Measurements from ENCODE around the gene GPC6. TPM values are rescaled to one million over a fixed set of nuclear protein-coding genes. Genes with fewer than 3 reads are reported as not detected.
A peak's percentile ranks its signal among the peaks of the same experiment; 100 is the strongest.

The GPC6 gene
- polyA plus RNA-seq, 1 of the 3 experiments (the other 2 are of a cell fraction): 6.7 TPM

DNA sequence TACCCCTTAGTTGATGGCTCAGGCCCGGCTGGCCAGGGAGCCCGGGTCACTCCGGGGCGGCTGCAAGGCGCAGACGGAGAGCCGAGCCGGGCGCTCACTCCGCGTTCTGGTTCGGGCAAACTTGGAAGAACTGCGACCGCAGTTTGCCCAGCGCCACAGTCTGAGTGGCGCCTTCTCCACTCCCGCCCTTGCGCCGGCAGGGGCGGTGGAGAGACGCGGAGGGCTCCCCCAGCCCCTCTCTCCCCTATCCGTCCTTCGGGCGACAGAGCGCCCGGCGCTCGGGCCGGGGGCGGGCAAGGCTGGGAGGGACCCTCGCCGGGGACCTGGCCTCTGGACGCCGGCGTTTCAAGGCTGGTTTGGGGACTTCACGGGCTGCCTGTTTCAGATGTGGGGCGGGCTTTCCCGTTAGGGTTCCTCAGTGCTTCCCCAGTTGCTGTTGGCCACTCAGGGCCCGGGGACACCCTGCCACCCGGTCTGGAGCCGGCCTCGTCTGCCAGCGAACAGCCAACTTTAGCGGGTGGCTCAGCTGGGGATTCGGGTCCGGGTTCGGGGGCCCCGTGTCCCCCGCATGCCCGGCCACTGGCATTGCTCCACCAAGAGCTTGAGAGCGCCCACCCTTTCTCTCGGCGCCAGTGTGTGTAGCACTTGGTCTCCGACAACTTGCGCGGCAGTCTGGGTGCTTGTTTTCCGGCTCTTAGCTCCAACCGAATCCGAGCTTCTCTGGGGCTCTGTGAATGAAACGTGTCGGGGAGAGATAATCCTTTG lies 1.5 kb downstream of the GPC6 start (continued):
- no peak for TF ChIP-seq FOXJ3 (CRISPR knock-in tag; IDR thresholded peaks at IDR 0.05)
- TF ChIP-seq NRF1 (IDR thresholded peaks at IDR 0.05; ENCODE audit: low read depth, low read length): 0 out of 2 replicates have a peak, but pooled peaks have one; percentile 4
- TF ChIP-seq, protein P1, sequence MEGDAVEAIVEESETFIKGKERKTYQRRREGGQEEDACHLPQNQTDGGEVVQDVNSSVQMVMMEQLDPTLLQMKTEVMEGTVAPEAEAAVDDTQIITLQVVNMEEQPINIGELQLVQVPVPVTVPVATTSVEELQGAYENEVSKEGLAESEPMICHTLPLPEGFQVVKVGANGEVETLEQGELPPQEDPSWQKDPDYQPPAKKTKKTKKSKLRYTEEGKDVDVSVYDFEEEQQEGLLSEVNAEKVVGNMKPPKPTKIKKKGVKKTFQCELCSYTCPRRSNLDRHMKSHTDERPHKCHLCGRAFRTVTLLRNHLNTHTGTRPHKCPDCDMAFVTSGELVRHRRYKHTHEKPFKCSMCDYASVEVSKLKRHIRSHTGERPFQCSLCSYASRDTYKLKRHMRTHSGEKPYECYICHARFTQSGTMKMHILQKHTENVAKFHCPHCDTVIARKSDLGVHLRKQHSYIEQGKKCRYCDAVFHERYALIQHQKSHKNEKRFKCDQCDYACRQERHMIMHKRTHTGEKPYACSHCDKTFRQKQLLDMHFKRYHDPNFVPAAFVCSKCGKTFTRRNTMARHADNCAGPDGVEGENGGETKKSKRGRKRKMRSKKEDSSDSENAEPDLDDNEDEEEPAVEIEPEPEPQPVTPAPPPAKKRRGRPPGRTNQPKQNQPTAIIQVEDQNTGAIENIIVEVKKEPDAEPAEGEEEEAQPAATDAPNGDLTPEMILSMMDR (IDR thresholded peaks at IDR 0.05): peak; percentile 59
- TF ChIP-seq, protein P2, sequence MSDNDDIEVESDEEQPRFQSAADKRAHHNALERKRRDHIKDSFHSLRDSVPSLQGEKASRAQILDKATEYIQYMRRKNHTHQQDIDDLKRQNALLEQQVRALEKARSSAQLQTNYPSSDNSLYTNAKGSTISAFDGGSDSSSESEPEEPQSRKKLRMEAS (IDR thresholded peaks at IDR 0.05; ENCODE audit: low read depth): peak; percentile 63; the same call in 1 of the 2 replicates
- TF ChIP-seq MXI1 (IDR thresholded peaks at IDR 0.05; ENCODE audit: low read depth, low read length): no peak
- peak; percentile 18; the same call in 1 of the 2 replicates for TF ChIP-seq NFIC (IDR thresholded peaks at IDR 0.05; ENCODE audit: borderline replicate concordance)
- TF ChIP-seq FOSL2 (IDR thresholded peaks at IDR 0.05; ENCODE audit: borderline replicate concordance, low read depth): no peak
- TF ChIP-seq CHD2 (IDR thresholded peaks at IDR 0.05; ENCODE audit: low read length, partially characterized antibody): no peak
- no peak for TF ChIP-seq GABPA (IDR thresholded peaks at IDR 0.05; ENCODE audit: low read depth)
- TF ChIP-seq TEAD4 (IDR thresholded peaks at IDR 0.05; ENCODE audit: borderline replicate concordance, insufficient read depth): no peak
- TF ChIP-seq RXRA (IDR thresholded peaks at IDR 0.05; ENCODE audit: borderline replicate concordance, low read depth): no peak; the same call in 1 of the 2 replicates

DNA sequence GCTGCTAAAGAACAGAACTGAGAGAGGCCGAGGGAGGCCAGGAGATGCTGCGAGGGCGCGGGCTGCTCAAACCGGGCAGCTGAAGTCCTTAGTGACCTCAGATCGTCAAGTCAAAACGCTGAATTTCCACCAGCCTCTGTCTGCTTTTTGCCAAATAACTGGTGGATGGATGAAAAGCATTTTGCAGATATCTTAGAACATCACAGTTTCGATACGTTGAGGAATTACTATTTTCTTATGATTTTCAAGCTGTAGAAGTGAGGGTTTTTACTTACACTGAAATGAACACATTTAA lies 2.0 kb downstream of the GPC6 start:
- H3K36me3 ChIP-seq (replicated peaks in 1 of 2; ENCODE audit: control insufficient read depth in 1 of 2, insufficient read depth in 2 of 2, low read length in 1 of 2): no peaks in the 10 kb centered on the region
- H3K9ac ChIP-seq: peak overlapping the region; percentile 87
- ChIA-PET POLR2A (interaction anchor here (0.8 to 1.4 kb wide), 4 partner anchors 21 to 1133 kb away, joined by 3 to 4 read pairs (median 3); no protein-coding TSS in a partner anchor), CTCF (interaction anchor here (0.7 to 2.0 kb wide), 14 partner anchors 10 to 1133 kb away, joined by 3 to 7 read pairs (median 3); no protein-coding TSS in a partner anchor)
- no peak for DNase-seq
- no peaks in the 10 kb centered on the region for H3K9me2 ChIP-seq
- peaks cover 28% of the 10 kb centered on the region for H3K79me2 ChIP-seq (ENCODE audit: insufficient read depth)
- peak overlapping the region; percentile 81 to 98 for H3K27ac ChIP-seq (ENCODE audit: low read depth in 2 of 2, low read length in 1 of 2)
- no peaks in the 10 kb centered on the region for H3K9me3 ChIP-seq
- 0% methylated on average over 9 of the region's 9 CpGs for WGBS (ENCODE audit: low lambda C conversion rate)
- peaks cover 10 to 16% of the 10 kb centered on the region in 2 experiments; a peak in 3 of 4 replicates for H3K4me1 ChIP-seq (ENCODE audit: control insufficient read depth in 1 of 2, insufficient read depth in 2 of 2, low read depth in 1 of 2, low read length in 1 of 2)
- peak overlapping the region; percentile 93 to 97 for H3K4me3 ChIP-seq (ENCODE audit: low read depth in 2 of 2, low read length in 1 of 2)
- peak overlapping the region; percentile 95 for H2AFZ ChIP-seq (ENCODE audit: low read depth)
- H4K20me1 ChIP-seq (ENCODE audit: insufficient read depth): no peaks in the 10 kb centered on the region
- H3K4me2 ChIP-seq: peak overlapping the region; percentile 88
- peaks cover 5% of the 10 kb centered on the region for H3F3A ChIP-seq (replicated peaks; ENCODE audit: insufficient read depth)
- H3K27me3 ChIP-seq (ENCODE audit: insufficient read depth): no peaks in the 10 kb centered on the region
- TF ChIP-seq EP300 (IDR thresholded peaks at IDR 0.05; ENCODE audit: borderline replicate concordance in 1 of 2, low read depth in 1 of 2, low read length in 1 of 2): no peak
- TF ChIP-seq, protein P3, sequence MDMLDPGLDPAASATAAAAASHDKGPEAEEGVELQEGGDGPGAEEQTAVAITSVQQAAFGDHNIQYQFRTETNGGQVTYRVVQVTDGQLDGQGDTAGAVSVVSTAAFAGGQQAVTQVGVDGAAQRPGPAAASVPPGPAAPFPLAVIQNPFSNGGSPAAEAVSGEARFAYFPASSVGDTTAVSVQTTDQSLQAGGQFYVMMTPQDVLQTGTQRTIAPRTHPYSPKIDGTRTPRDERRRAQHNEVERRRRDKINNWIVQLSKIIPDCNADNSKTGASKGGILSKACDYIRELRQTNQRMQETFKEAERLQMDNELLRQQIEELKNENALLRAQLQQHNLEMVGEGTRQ (IDR thresholded peaks at IDR 0.05; ENCODE audit: borderline replicate concordance, low read depth, low read length): no peak
- TF ChIP-seq, protein P4, sequence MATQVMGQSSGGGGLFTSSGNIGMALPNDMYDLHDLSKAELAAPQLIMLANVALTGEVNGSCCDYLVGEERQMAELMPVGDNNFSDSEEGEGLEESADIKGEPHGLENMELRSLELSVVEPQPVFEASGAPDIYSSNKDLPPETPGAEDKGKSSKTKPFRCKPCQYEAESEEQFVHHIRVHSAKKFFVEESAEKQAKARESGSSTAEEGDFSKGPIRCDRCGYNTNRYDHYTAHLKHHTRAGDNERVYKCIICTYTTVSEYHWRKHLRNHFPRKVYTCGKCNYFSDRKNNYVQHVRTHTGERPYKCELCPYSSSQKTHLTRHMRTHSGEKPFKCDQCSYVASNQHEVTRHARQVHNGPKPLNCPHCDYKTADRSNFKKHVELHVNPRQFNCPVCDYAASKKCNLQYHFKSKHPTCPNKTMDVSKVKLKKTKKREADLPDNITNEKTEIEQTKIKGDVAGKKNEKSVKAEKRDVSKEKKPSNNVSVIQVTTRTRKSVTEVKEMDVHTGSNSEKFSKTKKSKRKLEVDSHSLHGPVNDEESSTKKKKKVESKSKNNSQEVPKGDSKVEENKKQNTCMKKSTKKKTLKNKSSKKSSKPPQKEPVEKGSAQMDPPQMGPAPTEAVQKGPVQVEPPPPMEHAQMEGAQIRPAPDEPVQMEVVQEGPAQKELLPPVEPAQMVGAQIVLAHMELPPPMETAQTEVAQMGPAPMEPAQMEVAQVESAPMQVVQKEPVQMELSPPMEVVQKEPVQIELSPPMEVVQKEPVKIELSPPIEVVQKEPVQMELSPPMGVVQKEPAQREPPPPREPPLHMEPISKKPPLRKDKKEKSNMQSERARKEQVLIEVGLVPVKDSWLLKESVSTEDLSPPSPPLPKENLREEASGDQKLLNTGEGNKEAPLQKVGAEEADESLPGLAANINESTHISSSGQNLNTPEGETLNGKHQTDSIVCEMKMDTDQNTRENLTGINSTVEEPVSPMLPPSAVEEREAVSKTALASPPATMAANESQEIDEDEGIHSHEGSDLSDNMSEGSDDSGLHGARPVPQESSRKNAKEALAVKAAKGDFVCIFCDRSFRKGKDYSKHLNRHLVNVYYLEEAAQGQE (IDR thresholded peaks at IDR 0.05; ENCODE audit: low read depth, low read length): no peak
- no peak for TF ChIP-seq MEF2A (IDR thresholded peaks at IDR 0.05; ENCODE audit: borderline replicate concordance, low read depth)
- TF ChIP-seq FOXJ3 (CRISPR knock-in tag; IDR thresholded peaks at IDR 0.05): no peak
- TF ChIP-seq JUND (IDR thresholded peaks at IDR 0.05): no peak
- TF ChIP-seq RFX5 (IDR thresholded peaks at IDR 0.05; ENCODE audit: low read length): no peak
- TF ChIP-seq RXRA (IDR thresholded peaks at IDR 0.05; ENCODE audit: borderline replicate concordance, low read depth): no peak
- TF ChIP-seq, protein P5, sequence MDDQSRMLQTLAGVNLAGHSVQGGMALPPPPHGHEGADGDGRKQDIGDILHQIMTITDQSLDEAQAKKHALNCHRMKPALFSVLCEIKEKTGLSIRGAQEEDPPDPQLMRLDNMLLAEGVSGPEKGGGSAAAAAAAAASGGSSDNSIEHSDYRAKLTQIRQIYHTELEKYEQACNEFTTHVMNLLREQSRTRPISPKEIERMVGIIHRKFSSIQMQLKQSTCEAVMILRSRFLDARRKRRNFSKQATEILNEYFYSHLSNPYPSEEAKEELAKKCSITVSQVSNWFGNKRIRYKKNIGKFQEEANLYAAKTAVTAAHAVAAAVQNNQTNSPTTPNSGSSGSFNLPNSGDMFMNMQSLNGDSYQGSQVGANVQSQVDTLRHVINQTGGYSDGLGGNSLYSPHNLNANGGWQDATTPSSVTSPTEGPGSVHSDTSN (IDR thresholded peaks at IDR 0.05): no peak
- TF ChIP-seq, protein P6, sequence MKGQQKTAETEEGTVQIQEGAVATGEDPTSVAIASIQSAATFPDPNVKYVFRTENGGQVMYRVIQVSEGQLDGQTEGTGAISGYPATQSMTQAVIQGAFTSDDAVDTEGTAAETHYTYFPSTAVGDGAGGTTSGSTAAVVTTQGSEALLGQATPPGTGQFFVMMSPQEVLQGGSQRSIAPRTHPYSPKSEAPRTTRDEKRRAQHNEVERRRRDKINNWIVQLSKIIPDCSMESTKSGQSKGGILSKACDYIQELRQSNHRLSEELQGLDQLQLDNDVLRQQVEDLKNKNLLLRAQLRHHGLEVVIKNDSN (IDR thresholded peaks at IDR 0.05; ENCODE audit: borderline replicate concordance, low read depth): no peak
- no peak for TF ChIP-seq TEAD4 (IDR thresholded peaks at IDR 0.05; ENCODE audit: borderline replicate concordance, insufficient read depth)
- no peak for TF ChIP-seq NFIC (IDR thresholded peaks at IDR 0.05; ENCODE audit: borderline replicate concordance)
